Measurements from ENCODE around the gene TPRX2.
"Not testable (repeated sequence)": the region's sequence is repeated elsewhere in the genome, so short reads cannot be mapped to it uniquely, and the experiment has no call there.

TPRX2 gene

DNA sequence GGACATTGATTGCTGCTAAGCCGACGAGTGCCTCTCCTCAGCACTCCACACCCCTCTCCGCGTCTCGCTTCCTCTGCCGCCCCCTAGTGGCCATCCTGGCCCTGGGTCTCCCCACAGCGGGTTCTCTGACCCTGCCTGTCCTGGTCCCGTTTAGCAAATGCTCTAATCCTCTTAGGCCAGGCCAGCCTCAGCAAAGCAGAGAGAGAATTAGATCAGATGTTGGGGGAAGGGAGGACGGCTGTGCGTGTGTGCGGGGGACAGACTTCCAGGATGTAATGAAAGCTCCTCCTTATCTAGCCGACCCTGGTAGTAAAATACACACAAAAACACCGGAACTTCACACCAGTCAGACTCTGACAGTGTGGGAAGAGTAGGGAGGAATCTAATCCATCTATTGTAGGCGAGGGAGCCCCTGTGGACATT lies 4.5 kb downstream of the TPRX2 start:
- peak; percentile 19 for DNase-seq

DNA sequence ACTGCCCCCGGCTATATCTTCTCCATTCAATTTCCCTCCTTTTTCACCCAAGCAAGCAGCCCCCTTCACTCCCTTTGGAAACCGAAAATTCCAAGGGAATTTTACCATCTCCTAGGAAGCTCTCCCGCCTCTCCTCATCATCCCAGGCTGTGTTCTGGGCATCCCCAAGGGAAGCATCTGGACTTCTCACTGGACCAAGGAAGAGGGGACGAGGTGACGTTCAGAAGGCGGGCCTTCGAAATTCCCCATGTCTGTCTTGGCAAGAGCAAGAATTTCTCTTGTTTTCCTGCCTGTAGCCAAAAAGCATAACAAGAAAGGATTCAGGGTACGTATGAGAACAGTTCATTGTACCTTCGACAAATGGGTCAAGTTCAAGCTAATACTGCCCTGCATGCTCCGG lies 6.1 kb downstream of the TPRX2 start:
- no peak for DNase-seq

DNA sequence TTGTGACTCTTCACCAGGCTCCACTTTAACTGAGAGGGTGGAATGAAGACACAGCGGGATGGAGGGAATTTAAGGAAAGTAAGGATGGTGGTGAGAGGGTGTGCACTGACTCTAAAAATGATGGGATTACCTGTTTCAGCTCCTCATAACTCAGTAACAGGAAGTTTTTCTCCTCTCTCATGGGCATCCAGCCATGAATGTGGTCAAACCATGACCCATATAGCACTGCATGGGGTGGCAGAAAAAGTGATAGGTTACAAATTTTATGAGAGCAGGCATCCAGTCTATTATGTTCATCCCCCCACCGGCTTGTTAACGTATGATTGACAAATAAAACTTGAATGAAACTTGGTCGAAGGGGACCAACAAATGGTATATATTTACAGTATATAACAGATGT lies 19.9 kb downstream of the TPRX2 start:
- DNase-seq = no peak

DNA sequence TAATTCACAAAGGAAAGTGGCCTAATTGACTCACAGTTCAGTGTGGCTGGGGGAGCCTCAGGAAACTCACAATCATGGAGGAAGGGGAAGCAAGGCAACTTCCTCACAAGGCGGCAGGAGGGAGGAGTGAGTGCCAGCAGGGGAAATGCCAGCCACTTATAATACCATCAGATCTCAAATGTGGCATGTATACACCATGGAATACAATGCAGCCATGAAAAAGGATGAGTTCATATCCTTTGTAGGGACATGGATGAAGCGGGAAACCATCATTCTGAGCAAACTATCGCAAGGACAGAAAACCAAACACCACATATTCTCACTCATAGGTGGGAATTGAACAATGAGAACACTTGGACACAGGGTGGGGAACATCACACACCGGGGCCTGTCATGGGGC lies 20.4 kb downstream of the TPRX2 start:
- DNase-seq = not testable (repeated sequence)

DNA sequence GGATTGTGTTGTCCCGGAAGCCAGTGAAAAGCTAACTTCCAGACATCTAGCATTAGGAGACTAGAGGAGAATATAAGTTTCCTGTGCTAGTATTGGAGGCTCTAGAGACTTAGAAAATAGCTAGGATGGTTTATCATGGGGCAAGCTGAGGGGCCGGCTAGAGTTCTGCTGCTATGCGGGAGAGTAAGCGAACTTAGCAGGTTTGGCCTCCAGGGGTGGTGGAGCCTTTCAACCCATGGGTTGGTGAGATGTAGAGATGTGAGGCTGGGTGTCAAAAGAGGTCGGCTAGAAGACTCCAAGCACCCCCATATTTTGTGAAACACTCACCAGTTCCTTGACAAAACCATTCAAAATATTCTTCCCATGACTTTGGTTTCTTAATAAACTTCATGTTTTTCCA lies 22.7 kb downstream of the TPRX2 start:
- DNase-seq = no peak

DNA sequence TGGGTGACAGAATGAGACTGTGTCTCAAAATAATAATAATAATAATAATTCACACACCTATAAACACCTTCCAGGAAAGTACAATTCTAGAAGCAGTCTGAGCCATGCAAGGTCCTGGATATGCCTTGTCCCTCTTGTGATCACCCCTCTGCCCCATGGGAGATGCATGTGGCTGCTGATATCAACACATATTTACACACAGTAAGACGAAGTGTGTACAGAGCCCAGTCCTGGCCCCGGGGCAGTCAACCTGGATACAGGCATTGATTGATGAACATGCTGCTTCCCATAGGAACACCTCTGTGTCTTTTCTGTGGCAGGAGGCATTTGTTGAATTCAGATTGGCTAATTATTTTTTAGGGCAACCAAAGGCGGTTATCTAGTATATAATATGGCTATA lies 23.9 kb downstream of the TPRX2 start:
- no peak for DNase-seq

DNA sequence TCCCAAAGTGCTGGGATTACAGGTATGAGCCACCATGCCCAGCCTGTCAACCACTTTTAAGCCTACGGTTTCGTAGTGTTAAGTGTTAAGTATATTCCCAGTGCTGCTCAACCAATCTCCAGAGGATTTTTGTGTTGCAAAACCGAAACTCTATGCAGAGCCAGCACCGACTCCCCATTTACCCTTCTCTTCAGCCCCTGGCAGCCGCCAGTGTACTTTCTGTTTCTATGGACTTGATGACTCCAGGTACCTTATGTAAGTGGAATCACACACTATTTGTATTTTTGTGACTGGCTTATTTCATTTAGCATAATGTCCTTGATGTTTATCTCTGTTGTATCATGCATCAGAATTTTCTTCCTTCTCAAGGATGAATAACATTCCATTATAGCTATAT lies 26.0 kb downstream of the TPRX2 start:
- DNase-seq = no peak

DNA sequence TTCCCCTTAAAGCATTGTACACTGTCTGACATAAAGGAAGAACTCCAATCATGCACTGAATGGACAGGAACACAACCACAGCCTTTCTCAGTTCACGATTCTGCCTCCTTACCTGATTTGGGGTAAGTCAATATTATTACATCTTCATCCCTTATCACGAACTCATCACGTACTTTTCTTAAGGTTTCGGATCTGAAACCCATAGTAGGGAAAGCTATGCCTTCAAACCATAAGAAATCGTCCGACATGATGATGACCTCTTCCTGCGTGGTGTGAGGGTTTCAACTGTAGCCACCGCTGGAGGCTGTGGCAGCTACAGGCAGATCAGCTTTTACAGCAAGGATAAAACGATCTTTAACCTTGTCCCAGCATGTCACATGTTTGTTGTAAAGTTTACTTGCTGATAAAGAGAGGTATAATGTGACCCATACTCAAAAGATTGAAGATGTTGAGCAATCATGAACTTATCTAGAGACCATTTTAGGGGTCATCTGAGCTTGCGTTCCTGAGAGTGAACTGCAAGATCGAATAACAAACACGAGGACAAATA lies 27.1 kb downstream of the TPRX2 start, which contains the start of gene SULT2A1:
TSS of gene SULT2A1 (minus strand) at position 306 of the 550 bp plus-strand sequence. CDS start at position 248, 58 bp downstream.
- DNase-seq = no peak

DNA sequence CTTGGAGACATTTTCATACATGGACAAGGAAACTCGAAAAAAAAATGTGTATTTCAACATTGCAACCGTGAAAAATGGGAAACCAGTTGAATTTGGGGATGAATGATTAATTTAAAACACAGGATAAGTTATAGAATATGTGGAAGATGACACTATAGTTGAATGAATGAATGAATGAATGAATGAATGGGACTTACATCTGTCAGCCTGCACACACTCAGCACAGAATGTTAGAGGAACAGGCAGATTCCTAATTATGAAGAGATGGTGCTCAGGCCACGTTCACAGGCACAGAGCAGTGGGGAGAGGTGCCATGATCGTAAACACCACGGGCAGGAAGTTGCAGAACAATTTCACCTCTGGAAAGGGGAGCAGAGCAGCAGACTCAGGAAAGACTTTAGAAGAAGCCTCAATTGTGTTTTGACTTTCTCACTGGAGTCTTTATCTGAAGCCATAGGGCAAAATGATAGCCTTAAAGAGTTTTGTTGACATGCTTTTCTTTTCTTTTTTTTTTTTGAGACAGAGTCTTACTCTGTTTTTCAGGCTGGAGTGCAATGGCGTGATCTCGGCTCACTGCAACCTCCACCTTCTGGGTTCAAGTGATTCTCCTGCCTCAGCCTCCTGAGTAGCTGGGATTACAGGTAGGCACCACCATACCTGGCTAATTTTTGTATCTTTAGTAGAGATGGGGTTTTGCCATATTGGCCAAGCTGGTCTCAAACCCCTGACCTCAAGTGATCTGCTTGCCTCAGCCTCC lies 32.0 kb downstream of the TPRX2 start:
- no peak for DNase-seq

DNA sequence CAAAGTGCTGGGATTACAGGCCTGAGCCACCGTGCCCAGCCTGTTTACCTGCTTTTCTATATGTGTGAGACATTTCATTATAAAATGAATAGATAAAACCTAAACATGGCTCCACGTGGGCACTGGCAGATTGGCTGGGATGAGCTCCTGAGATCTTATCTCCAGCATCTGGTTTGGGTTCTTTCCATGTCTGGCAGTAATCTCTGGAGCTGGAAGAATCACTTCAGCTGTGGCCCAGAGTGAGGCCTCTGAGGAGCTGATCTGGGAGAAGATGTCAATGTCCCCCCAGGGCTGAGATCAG lies 32.5 kb downstream of the TPRX2 start:
- DNase-seq = no peak

DNA sequence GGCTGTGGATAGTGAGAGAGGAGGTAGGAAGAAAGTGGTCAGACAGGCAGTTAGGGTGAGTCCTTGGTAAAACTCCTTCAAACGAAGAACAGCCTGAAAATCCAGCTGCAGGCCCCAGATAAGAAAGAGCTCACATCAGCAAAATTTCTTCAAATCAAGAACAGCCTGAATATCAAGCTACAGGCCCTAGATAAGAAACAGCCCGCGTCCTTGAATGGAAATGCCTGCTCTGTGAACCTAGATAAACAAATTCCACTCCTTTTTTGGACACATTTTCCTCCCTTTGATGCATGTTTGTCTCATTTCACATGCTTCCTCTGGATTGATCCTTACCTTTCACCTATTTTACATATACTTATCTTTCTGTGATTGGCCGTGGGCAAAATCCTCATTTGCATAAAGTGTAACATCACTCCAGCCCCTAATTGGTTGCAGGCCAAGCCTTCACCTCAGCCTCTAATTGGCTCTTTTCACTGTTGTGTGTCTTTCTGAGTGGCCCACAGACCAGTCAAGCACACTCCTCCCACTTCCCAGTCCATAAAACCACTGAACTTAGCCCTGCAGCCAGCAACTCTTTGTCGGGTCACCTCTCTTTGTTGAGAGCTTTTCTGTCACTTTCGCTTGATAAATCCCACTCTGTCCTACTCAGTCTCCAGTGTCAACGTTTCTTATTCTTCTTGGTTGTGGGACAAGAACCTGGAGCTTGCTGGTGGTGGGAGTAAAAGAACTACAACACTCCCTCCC lies 33.1 kb downstream of the TPRX2 start:
- no peak for DNase-seq

DNA sequence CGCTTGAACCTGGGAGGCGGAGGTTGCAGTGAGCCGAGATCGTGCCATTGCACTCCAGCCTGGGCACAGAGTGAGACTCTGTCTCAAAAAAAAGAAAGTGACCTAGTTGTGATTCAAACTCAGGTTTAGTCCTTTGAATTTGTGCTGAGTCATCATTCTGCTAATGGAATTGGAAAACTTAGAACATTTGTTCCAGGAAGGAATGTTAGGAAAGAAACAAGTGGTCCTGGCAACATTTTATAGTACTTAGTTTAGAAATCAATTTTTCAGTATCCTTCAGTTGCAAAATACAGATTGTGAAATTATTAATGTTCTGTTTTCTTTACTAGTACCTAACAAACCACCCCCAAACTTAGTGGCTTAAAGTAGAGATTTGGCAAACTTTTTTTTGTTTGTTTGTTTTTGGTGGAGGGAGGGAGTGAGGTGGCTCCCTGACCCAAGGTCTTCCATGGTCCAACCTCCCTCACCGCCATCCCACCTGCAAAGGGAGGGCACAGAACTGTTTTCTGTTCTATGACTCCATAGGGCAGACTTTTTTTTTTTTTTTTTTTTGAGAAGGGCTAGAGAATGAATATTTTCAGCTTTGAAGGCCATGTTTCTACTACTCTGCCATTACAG lies 36.2 kb downstream of the TPRX2 start:
- DNase-seq = no peak

DNA sequence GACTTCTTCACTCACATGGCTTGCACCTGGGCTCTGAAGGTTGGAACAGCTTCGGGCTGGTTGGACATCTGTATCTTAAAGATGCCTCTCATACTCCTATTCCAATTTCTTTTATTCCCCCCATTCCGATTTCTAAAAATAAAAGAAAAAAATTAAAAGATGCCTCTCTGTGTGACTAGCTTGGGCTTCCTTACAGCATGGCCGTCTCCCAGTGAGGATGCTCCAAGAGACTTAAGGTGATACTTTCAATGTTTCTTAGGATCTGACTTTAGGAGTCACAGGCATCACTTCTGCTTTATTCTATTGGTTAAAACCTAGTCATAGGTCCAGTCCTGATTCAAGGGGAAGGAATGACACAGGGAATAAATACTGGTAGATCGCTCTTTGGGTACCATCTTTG lies 37.0 kb downstream of the TPRX2 start:
- DNase-seq = no peak

DNA sequence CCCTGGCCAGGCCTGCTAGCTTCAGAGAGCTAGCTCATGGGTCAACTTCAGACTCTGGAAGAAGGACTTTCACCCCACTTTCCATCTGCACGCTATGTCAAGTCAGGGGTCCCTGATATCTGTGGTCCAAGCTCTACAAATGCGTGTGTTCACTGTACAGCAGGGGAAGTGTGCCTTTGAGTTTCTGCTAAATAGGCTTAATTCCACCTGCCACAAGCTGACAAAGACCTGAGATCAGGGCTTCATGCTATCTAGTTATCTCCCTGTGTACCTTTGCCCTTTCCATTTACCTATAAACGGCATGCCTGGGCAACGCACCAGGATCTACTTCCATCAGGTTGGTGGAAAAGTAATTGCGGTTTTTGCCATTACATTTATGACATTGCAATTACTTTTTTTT lies 37.7 kb downstream of the TPRX2 start:
- no peak for DNase-seq

DNA sequence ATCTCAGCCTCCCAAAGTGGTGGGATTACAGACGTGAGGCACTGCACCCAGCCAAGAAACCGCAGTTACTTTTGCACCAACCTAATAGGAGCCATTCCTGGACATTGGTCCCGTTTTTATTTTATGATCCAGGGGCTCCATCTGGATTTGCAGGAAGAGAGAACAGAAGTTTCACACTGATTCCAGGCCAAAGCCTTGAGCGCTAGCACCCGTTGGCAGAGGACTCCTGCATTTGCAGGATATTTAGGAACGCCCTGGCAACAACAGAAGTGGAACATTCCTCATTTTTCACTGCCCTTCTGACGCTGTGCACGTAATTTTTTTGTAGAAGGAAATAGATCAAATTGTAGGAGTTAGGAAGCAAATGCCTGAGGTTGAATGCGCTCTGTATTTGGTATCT lies 38.8 kb downstream of the TPRX2 start:
- DNase-seq = no peak

DNA sequence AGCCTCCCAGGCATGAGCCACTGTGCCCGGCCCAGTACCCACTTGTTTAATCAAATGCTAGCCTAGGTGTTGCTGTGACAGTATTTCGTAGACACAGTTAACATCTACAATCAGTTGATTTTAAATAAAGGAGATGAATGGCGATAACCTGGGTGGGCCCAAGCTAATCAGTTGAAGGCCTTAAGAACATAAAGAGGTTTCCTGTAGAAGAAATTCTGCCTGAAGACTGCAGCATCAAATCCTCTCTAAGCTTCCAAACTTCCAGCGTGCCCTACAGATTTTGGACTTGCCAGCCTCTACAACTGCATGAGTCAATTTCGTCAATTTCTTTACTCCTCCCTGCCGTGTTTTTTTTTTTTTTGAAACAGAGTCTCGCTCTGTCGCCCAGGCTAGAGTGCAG lies 40.3 kb downstream of the TPRX2 start:
- DNase-seq = no peak

DNA sequence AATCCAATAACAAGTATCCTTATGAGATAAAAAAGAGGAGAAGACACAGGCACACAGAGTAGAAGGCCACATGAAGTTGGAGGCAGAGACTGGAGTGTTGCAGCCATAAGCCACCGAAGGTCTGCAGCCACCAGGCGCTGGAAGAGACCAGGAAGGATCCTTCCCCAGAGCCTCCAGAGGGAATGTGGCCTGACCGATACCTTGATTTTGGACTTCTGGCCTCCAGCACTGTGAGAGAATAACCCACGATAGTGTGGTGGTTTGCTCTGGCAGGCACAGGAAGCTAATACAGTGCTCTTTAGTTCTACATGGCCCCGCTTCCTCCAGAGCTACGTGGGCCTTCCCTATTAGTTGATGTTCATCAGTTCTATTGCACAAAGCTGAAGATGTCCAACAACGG lies 42.3 kb downstream of the TPRX2 start:
- DNase-seq = no peak

DNA sequence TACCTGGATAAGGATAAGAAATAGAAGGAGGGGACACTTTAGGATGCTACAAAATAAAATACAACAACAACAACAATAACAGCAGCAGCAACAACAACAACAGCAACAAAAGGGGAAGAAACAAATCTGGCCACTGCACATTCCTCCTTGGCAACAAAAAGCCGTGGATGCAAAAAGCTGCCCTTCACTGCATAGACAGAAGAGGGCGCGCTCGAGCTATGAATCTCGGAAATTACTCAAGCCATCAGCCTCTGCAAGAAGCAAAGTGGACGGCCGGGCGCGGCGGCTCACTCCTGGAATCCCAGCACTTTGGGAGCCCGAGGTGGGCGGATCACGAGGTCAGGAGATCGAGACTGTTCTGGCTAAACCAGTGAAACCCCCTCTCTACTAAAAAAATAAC lies 50.3 kb downstream of the TPRX2 start:
- DNase-seq = not testable (repeated sequence)

DNA sequence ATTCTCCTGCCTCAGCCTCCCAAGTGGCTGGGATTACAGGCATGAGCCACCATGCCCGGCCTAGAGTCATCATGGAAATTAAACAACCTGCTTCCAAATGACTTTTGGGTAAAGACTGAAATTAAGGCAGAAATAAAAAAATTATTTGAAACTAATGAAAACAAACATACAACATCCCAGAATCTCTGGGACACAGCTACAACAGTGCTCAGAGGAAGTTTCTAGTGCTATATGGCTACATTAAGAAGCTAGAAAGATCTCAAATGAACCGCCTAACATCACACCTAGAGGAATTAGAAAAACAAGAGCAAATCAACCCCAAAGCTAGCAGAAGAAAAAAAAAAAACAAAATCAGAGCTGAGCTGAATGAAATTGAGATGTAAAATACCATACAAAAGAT lies 51.2 kb downstream of the TPRX2 start:
- not testable (repeated sequence) for DNase-seq

Data from NCI-H510A treated with DMSO at 0.1 percent for 48 hours (cell line).